ENCODE measurements around the gene MED4. TPM values are rescaled to one million over a fixed set of nuclear protein-coding genes. Genes with fewer than 3 reads are reported as not detected.
A peak's percentile ranks its signal among the peaks of the same experiment; 100 is the strongest.

Gene MED4
- total RNA-seq, 1 donor = 27.2 TPM

DNA sequence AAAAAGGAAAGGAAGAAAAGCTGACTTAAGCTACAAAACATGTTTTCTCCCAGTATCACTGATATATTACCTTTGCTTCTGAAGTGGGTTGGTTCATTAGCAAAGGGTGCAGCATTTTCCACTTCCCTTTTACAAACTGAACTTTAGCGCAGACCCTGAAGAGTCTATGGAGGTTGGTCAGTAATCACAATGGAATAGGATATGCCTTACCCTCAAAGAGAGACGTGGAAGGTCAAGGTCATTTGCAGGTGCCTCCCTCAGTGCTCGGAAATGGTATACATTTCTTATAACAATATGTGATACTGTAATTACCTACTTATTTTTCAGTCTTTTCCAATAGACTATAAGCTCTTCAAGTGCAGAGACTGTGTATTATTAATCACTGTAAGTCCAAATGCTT lies 21.9 kb upstream of the MED4 start:
- TF ChIP-seq, protein P1, sequence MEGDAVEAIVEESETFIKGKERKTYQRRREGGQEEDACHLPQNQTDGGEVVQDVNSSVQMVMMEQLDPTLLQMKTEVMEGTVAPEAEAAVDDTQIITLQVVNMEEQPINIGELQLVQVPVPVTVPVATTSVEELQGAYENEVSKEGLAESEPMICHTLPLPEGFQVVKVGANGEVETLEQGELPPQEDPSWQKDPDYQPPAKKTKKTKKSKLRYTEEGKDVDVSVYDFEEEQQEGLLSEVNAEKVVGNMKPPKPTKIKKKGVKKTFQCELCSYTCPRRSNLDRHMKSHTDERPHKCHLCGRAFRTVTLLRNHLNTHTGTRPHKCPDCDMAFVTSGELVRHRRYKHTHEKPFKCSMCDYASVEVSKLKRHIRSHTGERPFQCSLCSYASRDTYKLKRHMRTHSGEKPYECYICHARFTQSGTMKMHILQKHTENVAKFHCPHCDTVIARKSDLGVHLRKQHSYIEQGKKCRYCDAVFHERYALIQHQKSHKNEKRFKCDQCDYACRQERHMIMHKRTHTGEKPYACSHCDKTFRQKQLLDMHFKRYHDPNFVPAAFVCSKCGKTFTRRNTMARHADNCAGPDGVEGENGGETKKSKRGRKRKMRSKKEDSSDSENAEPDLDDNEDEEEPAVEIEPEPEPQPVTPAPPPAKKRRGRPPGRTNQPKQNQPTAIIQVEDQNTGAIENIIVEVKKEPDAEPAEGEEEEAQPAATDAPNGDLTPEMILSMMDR (IDR thresholded peaks at IDR 0.05; ENCODE audit: insufficient read depth, low read depth, low read length) = no peak
- DNase-seq (ENCODE audit: low read depth) = no peak
- H3K4me3 ChIP-seq (ENCODE audit: low read depth, low read length) = no peak overlapping the region

DNA sequence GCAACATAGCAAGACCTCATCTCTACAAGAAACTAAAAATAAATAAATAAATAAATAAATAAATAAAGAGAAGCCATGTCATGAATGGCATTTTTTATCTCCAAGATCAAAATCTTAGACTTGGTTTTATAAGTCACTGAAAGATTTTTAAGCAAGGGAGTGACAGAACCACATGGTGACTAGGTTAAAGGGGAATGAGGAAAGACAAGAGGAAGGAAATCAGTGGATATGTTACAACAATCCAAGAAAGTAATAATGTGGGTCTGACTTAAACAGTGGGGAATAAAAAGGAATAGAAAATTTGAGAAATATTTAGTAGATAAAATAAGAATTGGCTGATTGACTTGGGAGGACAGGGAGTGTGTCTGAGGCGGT lies 18.8 kb upstream of the MED4 start:
- H3K4me3 ChIP-seq (ENCODE audit: low read depth, low read length) = no peak overlapping the region
- DNase-seq (ENCODE audit: low read depth) = no peak
- TF ChIP-seq, protein P1 (IDR thresholded peaks at IDR 0.05; ENCODE audit: insufficient read depth, low read depth, low read length) = no peak

DNA sequence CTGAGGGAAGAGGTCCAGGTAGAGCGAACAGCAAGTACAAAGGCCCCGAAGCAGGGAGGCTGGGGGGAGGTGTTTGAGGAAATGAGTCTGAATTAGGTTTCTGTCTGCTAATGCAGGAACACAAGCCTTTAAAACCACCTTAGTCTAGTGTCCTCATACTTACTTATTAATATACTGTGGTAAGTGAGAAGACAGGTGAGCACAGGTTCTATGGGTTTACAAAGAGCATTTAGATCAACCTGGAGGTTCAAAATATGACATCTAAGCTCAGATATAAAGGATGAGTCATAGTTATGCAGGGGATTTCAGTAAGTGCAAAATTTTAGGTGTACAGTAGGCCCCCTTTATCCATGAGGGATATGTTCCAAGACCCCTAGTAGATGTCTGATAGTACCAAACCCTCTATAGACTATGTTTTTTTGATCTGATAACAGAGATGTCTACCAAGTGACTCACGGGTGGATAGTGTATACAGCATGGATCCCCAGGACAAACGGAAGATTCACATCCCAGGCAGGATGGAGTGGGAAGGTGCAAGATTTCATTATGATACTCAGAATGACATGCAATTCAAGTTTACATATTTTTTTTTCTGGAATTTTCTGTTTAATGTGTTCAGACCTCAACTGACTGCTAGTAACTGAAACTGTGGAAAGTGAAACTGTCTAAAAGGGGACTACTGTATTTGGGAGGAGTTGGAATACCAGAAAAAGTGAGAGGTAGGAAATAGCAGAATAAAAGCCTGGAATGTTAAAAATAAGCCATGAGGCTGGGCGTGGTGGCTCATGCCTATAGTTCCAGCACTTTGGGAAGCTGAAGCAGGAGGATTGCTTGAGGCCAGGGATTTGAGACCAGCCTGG lies 18.2 kb upstream of the MED4 start:
- no peak overlapping the region for H3K4me3 ChIP-seq (ENCODE audit: low read depth, low read length)
- peak; percentile 9 for DNase-seq (ENCODE audit: low read depth)
- TF ChIP-seq, protein P1 (IDR thresholded peaks at IDR 0.05; ENCODE audit: insufficient read depth, low read depth, low read length) = no peak

DNA sequence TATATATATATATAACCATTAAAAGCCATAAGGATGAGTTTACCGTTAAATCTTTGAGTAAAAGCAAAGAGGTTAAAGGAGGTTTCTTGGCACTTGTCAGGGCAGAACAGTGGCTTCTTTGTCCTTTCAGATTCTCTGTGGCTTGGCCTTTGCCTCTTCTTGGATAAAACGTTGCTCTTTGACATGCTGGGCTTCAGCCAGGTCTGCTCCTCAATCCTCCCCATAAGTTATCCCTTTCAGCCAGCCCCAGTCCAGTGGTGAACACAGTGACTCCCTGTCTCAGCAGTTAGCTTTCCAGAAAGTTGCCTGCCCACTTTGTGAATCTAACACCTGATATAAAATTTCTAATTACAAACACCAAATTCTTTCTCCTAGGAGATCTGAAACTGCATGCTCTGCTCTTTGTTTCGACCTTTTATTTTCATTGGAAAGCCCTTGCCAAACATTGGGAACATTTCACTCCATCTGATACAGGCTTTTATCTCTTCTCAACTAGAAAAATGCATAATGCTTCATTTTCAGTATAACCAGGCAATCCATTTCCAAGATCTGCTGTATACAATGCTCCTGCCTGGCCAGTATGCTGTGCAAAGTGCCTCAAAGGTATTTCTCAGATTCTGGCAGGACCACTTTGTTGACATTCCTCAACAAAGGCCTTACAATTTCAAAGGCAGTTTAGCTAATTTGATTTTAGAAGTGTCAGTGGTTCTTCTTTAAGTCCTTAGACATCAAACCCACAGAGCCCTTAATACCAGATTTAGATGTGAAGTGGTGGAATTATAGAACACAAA lies 16.2 kb upstream of the MED4 start:
- no peak overlapping the region for H3K4me3 ChIP-seq (ENCODE audit: low read depth, low read length)
- TF ChIP-seq, protein P1 (IDR thresholded peaks at IDR 0.05; ENCODE audit: insufficient read depth, low read depth, low read length) = no peak
- peak; percentile 13 for DNase-seq (ENCODE audit: low read depth)

DNA sequence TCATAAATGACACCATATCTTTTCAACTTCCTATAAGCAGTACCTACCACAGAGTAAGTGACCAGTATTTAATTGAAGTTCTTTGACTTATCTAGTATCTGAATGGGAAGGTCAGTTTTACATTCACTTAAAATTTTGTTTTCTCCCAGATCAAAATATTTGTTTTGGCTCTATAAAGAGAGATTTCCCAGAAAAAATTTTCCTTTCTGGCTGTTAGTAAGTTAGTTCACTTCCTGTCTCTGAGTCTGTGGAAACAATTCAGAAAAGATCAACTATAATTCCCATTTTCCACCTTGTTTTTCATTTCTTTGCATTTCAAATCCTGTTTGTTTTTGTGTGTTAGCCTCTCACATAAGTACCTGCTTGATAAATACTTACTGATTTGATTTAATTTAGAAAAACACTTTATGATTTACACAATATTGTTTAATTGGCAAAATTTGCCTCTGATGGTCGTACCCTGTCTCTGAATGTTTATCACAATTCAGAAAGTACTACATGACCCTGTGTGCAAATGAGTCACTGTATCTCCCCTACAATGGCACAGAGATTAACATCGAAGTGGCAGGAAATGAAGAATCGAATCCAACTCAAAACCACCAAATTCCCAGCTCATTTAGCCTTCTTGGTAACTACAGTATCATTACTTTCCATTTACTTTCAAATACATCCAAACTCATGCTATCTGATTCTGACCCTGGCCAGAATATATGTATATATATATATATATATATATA lies 15.4 kb upstream of the MED4 start:
- no peak overlapping the region for H3K4me3 ChIP-seq (ENCODE audit: low read depth, low read length)
- TF ChIP-seq, protein P1 (IDR thresholded peaks at IDR 0.05; ENCODE audit: insufficient read depth, low read depth, low read length) = no peak
- peak; percentile 12 for DNase-seq (ENCODE audit: low read depth)

DNA sequence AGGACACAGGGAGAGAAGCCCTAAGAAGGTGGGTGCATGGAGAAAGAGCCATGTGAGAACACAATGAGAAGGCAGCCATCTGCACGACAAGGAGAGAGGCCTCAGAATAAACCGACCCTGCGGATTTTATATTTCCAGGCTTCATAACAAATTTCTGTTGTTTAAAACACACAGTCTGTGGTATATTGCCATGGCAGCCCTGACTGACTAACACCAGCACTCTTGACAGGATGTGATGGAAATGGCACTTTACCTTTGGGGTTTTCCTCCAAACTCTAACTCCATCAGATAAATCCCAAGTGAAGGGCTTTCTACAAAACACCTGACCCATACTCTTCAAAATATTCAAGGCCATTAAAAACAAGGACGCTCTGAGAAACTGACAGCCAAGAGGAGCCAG lies 13.2 kb upstream of the MED4 start:
- H3K4me3 ChIP-seq (ENCODE audit: low read depth, low read length) = no peak overlapping the region
- DNase-seq (ENCODE audit: low read depth) = no peak
- TF ChIP-seq, protein P1 (IDR thresholded peaks at IDR 0.05; ENCODE audit: insufficient read depth, low read depth, low read length) = no peak

All from fibroblast of villous mesenchyme (primary cell).